Astrocyte of the spinal cord (primary cell): Measurements from ENCODE around the gene CHST10.

Experiments used
- DNase-seq: peaks from one replicate; pipeline ENCODE4 v3.0.0; 2011; ENCODE audit warnings: low read depth, low spot score
- H3K4me3 ChIP-seq: 2 replicates; pipeline ENCODE4 v1.5.1; 2011; ENCODE audit warnings: low read depth, mild to moderate bottlenecking, low read length, moderate library complexity
- CTCF ChIP-seq: IDR thresholded peaks from 2 replicates; pipeline ENCODE4 v1.5.1; 2012; ENCODE audit warnings: low read depth, mild to moderate bottlenecking, low read length, inconsistent platforms
- in situ Hi-C: cut with HindIII; loops from 2 replicates; pipeline ENCODE4 v1.10.0; 2017; ENCODE audit warnings: low sequenced_read_pairs

The CHST10 gene

GRCh38 chr2:100406120-100406508 is 11.4 kb downstream of the CHST10 start:
- DNase-seq, result no peak
- no peak overlapping the region for H3K4me3 ChIP-seq
- in situ Hi-C loops, result no loop called here
- TF ChIP-seq CTCF, result no peak

GRCh38 chr2:100405403-100406119 is 11.9 kb downstream of the CHST10 start:
- TF ChIP-seq CTCF, result no peak
- in situ Hi-C loops, result no loop called here

GRCh38 chr2:100404411-100404810 is 13.1 kb downstream of the CHST10 start:
- no peak for TF ChIP-seq CTCF
- in situ Hi-C loops, result no loop called here
- DNase-seq, result no peak
- H3K4me3 ChIP-seq, result no peak overlapping the region

More at GRCh38 chr2:100405403-100406119, 11.9 kb downstream of the CHST10 start:
- DNase-seq, result no peak
- H3K4me3 ChIP-seq, result no peak overlapping the region

GRCh38 chr2:100403722-100404121 is 13.7 kb downstream of the CHST10 start:
- in situ Hi-C loops, result no loop called here

GRCh38 chr2:100401268-100401667 is 16.2 kb downstream of the CHST10 start:
- DNase-seq, result no peak
- no peak for TF ChIP-seq CTCF
- H3K4me3 ChIP-seq, result no peak overlapping the region
- in situ Hi-C loops, result no loop called here

More at GRCh38 chr2:100403722-100404121, 13.7 kb downstream of the CHST10 start:
- no peak for TF ChIP-seq CTCF
- no peak overlapping the region for H3K4me3 ChIP-seq
- no peak for DNase-seq

DNA sequence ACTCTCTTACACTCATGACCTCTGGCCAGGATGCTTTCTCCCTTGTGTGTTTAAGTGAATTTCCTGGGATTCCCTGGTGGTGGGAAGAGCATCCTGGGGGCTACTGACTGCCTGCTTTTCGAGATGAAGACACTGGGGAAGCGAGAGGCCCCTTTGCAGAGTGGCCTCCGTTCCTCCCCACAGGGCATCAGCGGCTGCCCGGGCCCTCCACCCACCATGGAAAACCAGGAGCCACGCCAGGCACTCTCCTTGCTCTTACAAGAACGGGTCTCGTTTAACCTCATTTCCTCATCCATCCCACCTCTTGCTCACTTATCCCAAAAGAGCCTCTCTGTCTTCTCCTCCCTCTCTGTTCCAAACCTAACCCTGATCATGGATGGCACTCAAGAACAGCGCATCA is 17.8 kb downstream of the CHST10 start:
- TF ChIP-seq CTCF, result no peak
- in situ Hi-C loops, result no loop called here
- DNase-seq, result no peak
- no peak overlapping the region for H3K4me3 ChIP-seq
